Medulla oblongata (tissue), 1 donor: Measurements from ENCODE around the gene TARBP1.

ENCODE experiments used
- DNase-seq: peaks from one replicate; pipeline ENCODE4 v3.0.0-alpha.2; 2015; ENCODE audit errors: extremely low spot score

The TARBP1 gene

DNA sequence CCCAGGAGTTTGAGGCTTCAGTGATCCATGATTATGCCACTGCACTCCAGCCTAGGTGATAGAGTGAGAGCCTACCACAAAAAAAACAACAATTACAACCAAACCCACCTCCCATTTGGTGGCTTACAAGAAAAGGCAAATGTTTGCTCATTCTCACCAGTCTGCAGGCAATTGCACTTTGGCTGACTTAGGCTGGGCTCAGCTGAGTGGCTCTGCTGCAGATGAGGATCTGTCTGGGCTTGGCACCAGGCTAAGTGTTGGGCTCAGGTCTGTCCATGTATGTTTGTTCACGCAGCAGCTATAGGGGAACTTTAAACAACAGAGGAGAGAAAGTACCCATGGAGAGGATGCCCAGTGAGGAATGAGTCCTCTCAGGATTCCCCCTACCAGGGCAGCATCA, 133.7 kb downstream of the TARBP1 start:
- DNase-seq, result no peak

DNA sequence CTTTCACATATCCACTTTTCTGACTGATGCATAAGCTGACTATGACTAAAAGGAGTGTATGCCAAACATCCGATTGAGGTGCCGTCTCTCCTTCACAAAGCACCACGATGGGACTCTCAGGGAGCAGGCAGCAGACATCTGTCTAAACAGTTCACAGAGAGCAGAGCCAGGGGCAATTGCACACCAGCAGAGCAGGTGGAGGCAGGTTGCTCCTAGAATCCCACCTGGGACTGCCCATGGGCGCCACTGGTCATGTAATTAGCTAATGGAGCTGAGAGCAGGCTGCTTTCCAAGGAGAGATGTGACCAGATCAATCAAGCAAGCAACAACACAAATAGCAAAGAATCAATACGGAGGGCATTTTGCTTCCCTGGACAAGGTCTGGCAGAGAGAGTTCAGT, 136.2 kb downstream of the TARBP1 start:
- no peak for DNase-seq
